Amniotic stem cell (primary cell): ENCODE measurements around the gene ELOVL7.
"Not testable (repeated sequence)": the region's sequence is repeated elsewhere in the genome, so short reads cannot be mapped to it uniquely, and the experiment has no call there.

Experiments
- DNase-seq: peaks from one replicate; lab custom pipeline; 2025; lab: John Stamatoyannopoulos, UW

ELOVL7 gene

GRCh38 chr5:60843936-60844905, at the start of gene ELOVL7:
ELOVL7 (minus strand) TSS chr5:60844269; CDS start chr5:60787397, 56,872 bp downstream.
- DNase-seq = no peak

GRCh38 chr5:60893521-60893920, 49.5 kb upstream of the ELOVL7 start:
- no peak for DNase-seq

GRCh38 chr5:60891667-60892066, 47.6 kb upstream of the ELOVL7 start:
- DNase-seq = no peak

GRCh38 chr5:60888359-60889061, 44.4 kb upstream of the ELOVL7 start:
- DNase-seq = no peak

GRCh38 chr5:60887746-60888145, 43.7 kb upstream of the ELOVL7 start:
- no peak for DNase-seq

GRCh38 chr5:60887096-60887495, 43.0 kb upstream of the ELOVL7 start:
- no peak for DNase-seq

GRCh38 chr5:60886158-60886557, 42.1 kb upstream of the ELOVL7 start:
- no peak for DNase-seq

- no peak for DNase-seq
Observed at GRCh38 chr5:60883229-60883628, 39.2 kb upstream of the ELOVL7 start.

GRCh38 chr5:60872892-60873291, 28.8 kb upstream of the ELOVL7 start:
- DNase-seq = no peak

- DNase-seq = no peak
Observed at GRCh38 chr5:60870857-60871256, 26.8 kb upstream of the ELOVL7 start.

- DNase-seq = not testable (repeated sequence)
Observed at GRCh38 chr5:60860572-60860971, 16.5 kb upstream of the ELOVL7 start.

GRCh38 chr5:60856066-60856465, 12.0 kb upstream of the ELOVL7 start:
- DNase-seq = no peak

- no peak for DNase-seq
Observed at GRCh38 chr5:60852940-60853339, 8.9 kb upstream of the ELOVL7 start.

GRCh38 chr5:60852317-60852716, 8.2 kb upstream of the ELOVL7 start:
- DNase-seq = no peak

- DNase-seq = no peak
Observed at GRCh38 chr5:60851626-60852025, 7.6 kb upstream of the ELOVL7 start.

GRCh38 chr5:60846298-60846697, 2.2 kb upstream of the ELOVL7 start:
- no peak for DNase-seq

- no peak for DNase-seq
Observed at GRCh38 chr5:60843386-60843935, 608 bp downstream of the ELOVL7 start.

- no peak for DNase-seq
Observed at GRCh38 chr5:60842871-60843385, 1.1 kb downstream of the ELOVL7 start.

GRCh38 chr5:60841361-60841760, 2.7 kb downstream of the ELOVL7 start:
- no peak for DNase-seq

GRCh38 chr5:60836131-60836530, 7.9 kb downstream of the ELOVL7 start:
- no peak for DNase-seq

- no peak for DNase-seq
Observed at GRCh38 chr5:60835554-60835953, 8.5 kb downstream of the ELOVL7 start.

GRCh38 chr5:60833520-60833919, 10.5 kb downstream of the ELOVL7 start:
- DNase-seq = no peak
